IMR-90 (cell line): ENCODE data around the gene AKAP12. TPM values are rescaled to one million over a fixed set of nuclear protein-coding genes. Genes with fewer than 3 reads are reported as not detected.

Experiments
- ATAC-seq: fragments of 200-7000 bp; cut with Tn5 transposase; 2 replicates; pipeline ENCODE4 v1.9.1; 2020; ENCODE audit warnings: low read depth, mild to moderate bottlenecking, moderate library complexity
- BruUV-seq: library from RNA; stranded (reverse); fragments of 400-500 nt; replicated peaks from 2 replicates; lab custom pipeline; 2021; lab: Mats Ljungman, UMichigan
- CTCF ChIA-PET: fragments of 300-600 bp; formaldehyde crosslinking; extraction: SDS; loops from one replicate; lab custom pipeline; 2021; ENCODE audit warnings: antibody characterized with exemption; lab: Yijun Ruan, JAX
- POLR2A ChIA-PET: fragments of 300-600 bp; sonication (Branson Sonifier 250); formaldehyde crosslinking; loops from one replicate; lab custom pipeline; 2022; ENCODE audit warnings: antibody characterized with exemption; ENCODE audit not compliant: unreplicated experiment; lab: Charles Lee
- DNase-seq: peaks from one replicate; pipeline ENCODE4 v3.0.0; 2013
- H2AFZ ChIP-seq: replicated peaks from 2 replicates; pipeline ENCODE3; 2013; ENCODE audit warnings: low read length, mild to moderate bottlenecking; ENCODE audit not compliant: poor library complexity
- H2AK5ac ChIP-seq: 2 replicates; pipeline ENCODE4 v1.6.1; 2013; ENCODE audit warnings: low read depth, low read length, inconsistent platforms
- H2AK9ac ChIP-seq: replicated peaks from 2 replicates; pipeline ENCODE3; 2013; ENCODE audit warnings: mild to moderate bottlenecking, low read depth, low read length, moderate library complexity; ENCODE audit not compliant: poor library complexity
- H2BK120ac ChIP-seq: 2 replicates; pipeline ENCODE4 v1.6.1; 2013; ENCODE audit warnings: low read depth, low read length, inconsistent platforms
- H2BK15ac ChIP-seq: 3 replicates; pipeline ENCODE4 v1.6.1; 2013; ENCODE audit warnings: low read depth, low read length, inconsistent platforms
- H2BK20ac ChIP-seq: 2 replicates; pipeline ENCODE4 v1.6.1; 2013; ENCODE audit warnings: low read depth, mild to moderate bottlenecking, inconsistent platforms, low read length, moderate library complexity
- H2BK5ac ChIP-seq: 2 replicates; pipeline ENCODE4 v1.6.1; 2013; ENCODE audit warnings: mild to moderate bottlenecking, low read depth, low read length, inconsistent platforms; ENCODE audit not compliant: poor library complexity, severe bottlenecking
- H3K14ac ChIP-seq: replicated peaks from 2 replicates; pipeline ENCODE4 v1.6.1; 2013; ENCODE audit warnings: low read depth, low read length, inconsistent platforms
- H3K18ac ChIP-seq: 2 replicates; pipeline ENCODE4 v1.6.1; 2013; ENCODE audit warnings: low read depth, low read length, control low read depth
- H3K23ac ChIP-seq: 2 replicates; pipeline ENCODE4 v1.6.1; 2013; ENCODE audit warnings: low read depth, low read length, inconsistent platforms
- H3K27ac ChIP-seq: 2 replicates; pipeline ENCODE4 v1.5.1; 2013; ENCODE audit warnings: mild to moderate bottlenecking, control low read depth, low read length; ENCODE audit not compliant: insufficient read depth
- H3K27me3 ChIP-seq: 2 replicates; pipeline ENCODE4 v1.6.1; 2013; ENCODE audit warnings: low read length; ENCODE audit not compliant: control insufficient read depth, insufficient read depth
- H3K36me3 ChIP-seq: 2 replicates; pipeline ENCODE4 v1.6.1; 2013; ENCODE audit warnings: low read length, mixed read lengths; ENCODE audit not compliant: control insufficient read depth, insufficient read depth
- H3K4ac ChIP-seq: 2 replicates; pipeline ENCODE4 v1.6.1; 2013; ENCODE audit warnings: low read depth, low read length, inconsistent platforms
- H3K4me1 ChIP-seq: 2 replicates; pipeline ENCODE4 v1.6.1; 2013; ENCODE audit warnings: low read length, mixed read lengths; ENCODE audit not compliant: control insufficient read depth, insufficient read depth
- H3K4me2 ChIP-seq: 2 replicates; pipeline ENCODE4 v1.6.1; 2013; ENCODE audit warnings: low read depth, mild to moderate bottlenecking, control low read depth, low read length, moderate library complexity
- H3K4me3 ChIP-seq: 2 replicates; pipeline ENCODE4 v1.5.1; 2013; ENCODE audit warnings: low read depth, mild to moderate bottlenecking, control low read depth, low read length, moderate library complexity; ENCODE audit not compliant: insufficient read depth
- H3K56ac ChIP-seq: 2 replicates; pipeline ENCODE4 v1.6.1; 2013; ENCODE audit warnings: low read length, inconsistent platforms; ENCODE audit not compliant: insufficient read depth; ENCODE audit errors: extremely low read depth
- H3K79me1 ChIP-seq, 2 experiments: 2 replicates each; pipeline ENCODE4 v1.6.1; 2013; ENCODE audit warnings: low read length in 2 of 2, inconsistent platforms in 1 of 2, low read depth in 1 of 2
- H3K9ac ChIP-seq: 2 replicates; pipeline ENCODE4 v1.6.1; 2013; ENCODE audit warnings: low read depth, low read length, control low read depth
- H3K9me1 ChIP-seq: 2 replicates; pipeline ENCODE4 v1.6.1; 2013; ENCODE audit warnings: low read length, inconsistent platforms; ENCODE audit not compliant: insufficient read depth
- H3K9me3 ChIP-seq: 2 replicates; pipeline ENCODE4 v1.6.1; 2013; ENCODE audit warnings: low read length; ENCODE audit not compliant: control insufficient read depth, insufficient read depth
- H4K20me1 ChIP-seq: 2 replicates; pipeline ENCODE4 v1.6.1; 2013; ENCODE audit warnings: low read length, inconsistent platforms; ENCODE audit not compliant: insufficient read depth
- H4K5ac ChIP-seq: 2 replicates; pipeline ENCODE4 v1.6.1; 2013; ENCODE audit warnings: mild to moderate bottlenecking, low read depth, low read length, control low read depth
- H4K8ac ChIP-seq, 2 experiments: 2 replicates each; pipeline ENCODE4 v1.6.1; 2013; ENCODE audit warnings: low read depth in 2 of 2, low read length in 2 of 2, control low read depth in 1 of 2, inconsistent platforms in 1 of 2
- H4K91ac ChIP-seq: 2 replicates; pipeline ENCODE4 v1.6.1; 2013; ENCODE audit warnings: low read depth, low read length, inconsistent platforms; ENCODE audit not compliant: insufficient read depth
- CEBPB ChIP-seq: IDR thresholded peaks from 2 replicates; pipeline ENCODE4 v1.6.1; 2012; ENCODE audit warnings: low read depth, low read length, improper control_type of control experiment
- CTCF ChIP-seq: conservative IDR thresholded peaks from 2 replicates; pipeline ENCODE4 v1.5.1; 2012; ENCODE audit warnings: mild to moderate bottlenecking, low read depth, low read length, improper control_type of control experiment
- FOS ChIP-seq: fragments of 150-350 bp; IDR thresholded peaks from 2 replicates; pipeline ENCODE4 v1.6.1; 2016; ENCODE audit warnings: low read depth, low read length
- NFE2L2 ChIP-seq: fragments of 150-350 bp; IDR thresholded peaks from 2 replicates; pipeline ENCODE4 v1.6.1; 2016; ENCODE audit warnings: low read depth, mild to moderate bottlenecking, low read length
- POLR2A ChIP-seq: IDR thresholded peaks from 2 replicates; pipeline ENCODE4 v1.6.1; 2012; ENCODE audit warnings: mild to moderate bottlenecking, low read depth, low read length
- RAD21 ChIP-seq: IDR thresholded peaks from 2 replicates; pipeline ENCODE4 v1.6.1; 2012; ENCODE audit warnings: low read length, improper control_type of control experiment
- RCOR1 ChIP-seq: IDR thresholded peaks from 2 replicates; pipeline ENCODE4 v1.6.1; 2012; ENCODE audit warnings: mild to moderate bottlenecking, low read length, improper control_type of control experiment; ENCODE audit not compliant: insufficient replicate concordance
- RFX5 ChIP-seq: IDR thresholded peaks from 2 replicates; pipeline ENCODE4 v1.8.0; 2012; ENCODE audit warnings: low read depth, mild to moderate bottlenecking, low read length, moderate library complexity
- SMC3 ChIP-seq: fragments of 150-350 bp; IDR thresholded peaks from 2 replicates; pipeline ENCODE4 v1.6.1; 2016; ENCODE audit warnings: low read depth, mild to moderate bottlenecking, antibody characterized with exemption, low read length, moderate library complexity
- WGBS, 2 experiments: methylation state at CpG; one replicate each; pipeline versions ENCODE4 v1.1.5 to v1.1.7; 2013; ENCODE audit warnings: missing lambda C conversion rate in 2 of 2; ENCODE audit not compliant: insufficient read length in 1 of 2; ENCODE audit errors: extremely low coverage in 2 of 2; 5-methylcytosine and 5-hydroxymethylcytosine counted together
- dilution Hi-C: fragments of 300-500 bp; cut with HindIII; formaldehyde crosslinking; loops from one replicate; pipeline ENCODE4 v1.14.3; 2018; ENCODE audit warnings: low sequenced_read_pairs; ENCODE audit not compliant: unreplicated experiment
- in situ Hi-C: fragments of 300-500 bp; cut with MboI; formaldehyde crosslinking; loops from 3 replicates; pipeline ENCODE4 v1.14.3; 2019; ENCODE audit warnings: low sequenced_read_pairs, inconsistent platforms, mixed read lengths
- intact Hi-C: fragments of 100-400 bp; cut with micrococcal nuclease; formaldehyde crosslinking; loops from 2 replicates; pipeline ENCODE4 v1.10.0; 2022
- polyA plus RNA-seq, 3 experiments: library from polyadenylated mRNA; depleted of rRNA; stranded (reverse); fragments of >200 nt; gene quantifications; 2 replicates each; pipeline ENCODE4 v1.2.3, GENCODE V29; 2012; ENCODE audit warnings: low replicate concordance in 1 of 3
- total RNA-seq: library from RNA; depleted of rRNA; stranded (reverse); fragments of >200 nt; gene quantifications from 2 replicates; pipeline ENCODE4 v1.2.3, GENCODE V29; 2012

Gene AKAP12
- total and polyA plus RNA-seq, 2 of the 4 experiments (the other 2 are of a cell fraction): 56.0 to 118 TPM

- no peak for DNase-seq
- dilution Hi-C loops (no loop called here), in situ Hi-C loops (no loop called here), intact Hi-C loops (no loop called here)
- Histone ChIP-seq H3K27ac (no peak overlapping the region), H3K4me2 (no peak overlapping the region), H3K36me3 (peaks cover 6% of the 10 kb centered on the region), H2AK9ac (no peak overlapping the region), H4K5ac (no peak overlapping the region), H4K91ac (no peak overlapping the region), H4K20me1 (no peaks in the 10 kb centered on the region), H3K14ac (no peak overlapping the region), H2BK120ac (no peak overlapping the region), H4K8ac (no peak overlapping the region), H2AK5ac (no peak overlapping the region; the same call in 1 of the 2 replicates), H3K18ac (no peak overlapping the region), H2BK15ac (no peak overlapping the region), H3K79me1 (peaks cover 0 to 7% of the 10 kb centered on the region in 2 experiments; a peak in 1 of 4 replicates), H3K56ac (no peak overlapping the region), H3K4me1 (peaks cover 3% of the 10 kb centered on the region; the same call in 1 of the 2 replicates), H3K23ac (no peak overlapping the region), H2AFZ (no peak overlapping the region), H3K9ac (no peak overlapping the region), H2BK20ac (no peak overlapping the region), H3K9me3 (no peaks in the 10 kb centered on the region), H2BK5ac (no peak overlapping the region), H3K27me3 (no peaks in the 10 kb centered on the region), H3K9me1 (no peaks in the 10 kb centered on the region), H3K4me3 (no peak overlapping the region), H3K4ac (no peak overlapping the region)
- no TSS peak for BruUV-seq
- TF ChIP-seq FOS (no peak), NFE2L2 (no peak), RCOR1 (no peak), CTCF (no peak), CEBPB (no peak), SMC3 (no peak), RAD21 (no peak), RFX5 (no peak), POLR2A (no peak)
- no peak for ATAC-seq
- WGBS, 2 experiments: 86% methylated on average over 1 of the region's 4 CpGs; no CpG with 5 or more reads in 1 of the 2 experiments
- CTCF ChIA-PET: interaction anchor here (1.1 kb wide), 1 partner anchor 69 kb away, joined by 6 read pairs; no protein-coding TSS in a partner anchor
- POLR2A ChIA-PET: no interaction called here
Measured at GRCh38 chr6:151309619-151310018, 69.9 kb downstream of the AKAP12 start.
